Type B pancreatic cell (in vitro differentiated cells): Measurements from ENCODE around the gene KLHL26. TPM values are rescaled to one million over a fixed set of nuclear protein-coding genes. Genes with fewer than 3 reads are reported as not detected.

Source experiments
- DNase-seq: peaks from one replicate; pipeline ENCODE4 v3.0.0; 2021; ENCODE audit warnings: mixed read lengths; ENCODE audit not compliant: unreplicated experiment; ENCODE audit errors: extremely low spot score
- H3K27ac Mint-ChIP-seq: 2 replicates; pipeline ENCODE4 v1.8.0; 2021; ENCODE audit warnings: mild to moderate bottlenecking, mixed read lengths
- H3K27me3 Mint-ChIP-seq: 2 replicates; pipeline ENCODE4 v1.8.0; 2021; ENCODE audit warnings: mixed read lengths
- H3K36me3 Mint-ChIP-seq: 2 replicates; pipeline ENCODE4 v1.8.0; 2021; ENCODE audit warnings: mixed read lengths
- H3K4me1 Mint-ChIP-seq: one replicate; pipeline ENCODE4 v1.8.0; 2021; ENCODE audit warnings: mixed read lengths; ENCODE audit not compliant: unreplicated experiment
- H3K4me3 Mint-ChIP-seq: 2 replicates; pipeline ENCODE4 v1.8.0; 2021; ENCODE audit warnings: mild to moderate bottlenecking, mixed read lengths
- H3K9me3 Mint-ChIP-seq: 2 replicates; pipeline ENCODE4 v1.8.0; 2021; ENCODE audit warnings: mixed read lengths
- CTCF ChIP-seq: fragments of 200-600 bp; sonication (generic); conservative IDR thresholded peaks from 2 replicates; pipeline ENCODE4 v1.5.0; 2021; ENCODE audit warnings: antibody characterized with exemption, mild to moderate bottlenecking
- total RNA-seq: library from RNA; stranded (reverse); gene quantifications from 2 replicates; pipeline ENCODE4 v1.2.1, GENCODE V29; 2021; ENCODE audit warnings: low replicate concordance

KLHL26 gene
- total RNA-seq, 1 donor from 2014 or later: 11.1 TPM

- DNase-seq: no peak
- no peak for TF ChIP-seq CTCF
- Mint-ChIP-seq H3K4me3 (no peak overlapping the region), H3K4me1 (peaks cover 3% of the 10 kb centered on the region), H3K36me3 (no peaks in the 10 kb centered on the region), H3K27me3 (no peaks in the 10 kb centered on the region), H3K9me3 (no peaks in the 10 kb centered on the region), H3K27ac (no peak overlapping the region)
Measured at GRCh38 chr19:18687740-18688465, 51.1 kb downstream of the KLHL26 start.

GRCh38 chr19:18696023-18696422 is 59.2 kb downstream of the KLHL26 start:
- Mint-ChIP-seq H3K4me3 (no peak overlapping the region), H3K36me3 (no peaks in the 10 kb centered on the region), H3K9me3 (no peaks in the 10 kb centered on the region), H3K4me1 (peaks cover 7% of the 10 kb centered on the region), H3K27ac (peak overlapping the region; percentile 29), H3K27me3 (peaks cover 4% of the 10 kb centered on the region)
- no peak for TF ChIP-seq CTCF
- DNase-seq: no peak

GRCh38 chr19:18697680-18698079 is 60.9 kb downstream of the KLHL26 start:
- Mint-ChIP-seq H3K9me3 (no peaks in the 10 kb centered on the region), H3K4me3 (no peak overlapping the region), H3K36me3 (no peaks in the 10 kb centered on the region), H3K4me1 (peaks cover 11% of the 10 kb centered on the region), H3K27me3 (peaks cover 4% of the 10 kb centered on the region), H3K27ac (no peak overlapping the region)
- DNase-seq: no peak
- TF ChIP-seq CTCF: no peak

- H3K4me1 Mint-ChIP-seq: peaks cover 11% of the 10 kb centered on the region
- no peak for TF ChIP-seq CTCF
- no peak overlapping the region for H3K4me3 Mint-ChIP-seq
- H3K9me3 Mint-ChIP-seq: no peaks in the 10 kb centered on the region
- DNase-seq: no peak
- H3K27me3 Mint-ChIP-seq: peaks cover 4% of the 10 kb centered on the region
- no peak overlapping the region for H3K27ac Mint-ChIP-seq
- H3K36me3 Mint-ChIP-seq: no peaks in the 10 kb centered on the region
Measured at GRCh38 chr19:18698321-18699167, 61.7 kb downstream of the KLHL26 start.

- no peak overlapping the region for H3K4me3 Mint-ChIP-seq
- no peak for DNase-seq
- H3K4me1 Mint-ChIP-seq: peaks cover 11% of the 10 kb centered on the region
- H3K27ac Mint-ChIP-seq: no peak overlapping the region
- H3K36me3 Mint-ChIP-seq: no peaks in the 10 kb centered on the region
- TF ChIP-seq CTCF: no peak
- H3K27me3 Mint-ChIP-seq: peaks cover 4% of the 10 kb centered on the region
- H3K9me3 Mint-ChIP-seq: no peaks in the 10 kb centered on the region
Measured at GRCh38 chr19:18699403-18700054, 62.7 kb downstream of the KLHL26 start.
